Colonic mucosa (tissue), 4 donors: Measurements from ENCODE around the gene RASSF10. TPM values are rescaled to one million over a fixed set of nuclear protein-coding genes. Genes with fewer than 3 reads are reported as not detected.

Source experiments
- DNase-seq: peaks from one replicate; pipeline ENCODE4 v3.0.0-alpha.2; 2020
- H3K27ac ChIP-seq: fragments of 200-600 bp; one replicate; pipeline ENCODE4 v1.8.0; 2021
- H3K27me3 ChIP-seq: fragments of 200-600 bp; one replicate; pipeline ENCODE4 v1.8.0; 2021
- H3K36me3 ChIP-seq: fragments of 200-600 bp; one replicate; pipeline ENCODE4 v1.8.0; 2021
- H3K4me1 ChIP-seq: fragments of 200-600 bp; one replicate; pipeline ENCODE4 v1.8.0; 2021; ENCODE audit warnings: mild to moderate bottlenecking
- H3K4me3 ChIP-seq: fragments of 200-600 bp; one replicate; pipeline ENCODE4 v1.8.0; 2021
- H3K9ac ChIP-seq, 2 donors: one replicate each; pipeline ENCODE4 v1.7.0; 2013; ENCODE audit warnings: control low read depth in 2 of 2, low read depth in 2 of 2, low read length in 2 of 2
- H3K9me3 ChIP-seq: fragments of 200-600 bp; one replicate; pipeline ENCODE4 v1.8.0; 2021
- CTCF ChIP-seq: fragments of 200-600 bp; IDR thresholded peaks from one replicate; pipeline ENCODE4 v1.8.0; 2022; ENCODE audit warnings: antibody characterized with exemption, mild to moderate bottlenecking
- intact Hi-C: fragments of 100-400 bp; cut with DNase I; formaldehyde crosslinking; loops from one replicate; pipeline ENCODE4 v1.14.1; 2022
- total RNA-seq, 2 donors: library from RNA; stranded (reverse); fragmentation: NEBNext Ultra II Directional in 1 of 2; extraction: Animal tissue kit (Norgen Biotek cat#: 25700) in 1 of 2; gene quantifications; one replicate each; pipeline ENCODE4 v1.2.1, GENCODE V29; 2021
- donor health status: healthy.
- donor health status: DM: no; HTN: no; CAD: no.
- donor health status: DM: no; HTN: no; CAD: no.

The RASSF10 gene
- total RNA-seq, 2 donors from 2014 or later: 1.4 to 4.7 TPM

DNA sequence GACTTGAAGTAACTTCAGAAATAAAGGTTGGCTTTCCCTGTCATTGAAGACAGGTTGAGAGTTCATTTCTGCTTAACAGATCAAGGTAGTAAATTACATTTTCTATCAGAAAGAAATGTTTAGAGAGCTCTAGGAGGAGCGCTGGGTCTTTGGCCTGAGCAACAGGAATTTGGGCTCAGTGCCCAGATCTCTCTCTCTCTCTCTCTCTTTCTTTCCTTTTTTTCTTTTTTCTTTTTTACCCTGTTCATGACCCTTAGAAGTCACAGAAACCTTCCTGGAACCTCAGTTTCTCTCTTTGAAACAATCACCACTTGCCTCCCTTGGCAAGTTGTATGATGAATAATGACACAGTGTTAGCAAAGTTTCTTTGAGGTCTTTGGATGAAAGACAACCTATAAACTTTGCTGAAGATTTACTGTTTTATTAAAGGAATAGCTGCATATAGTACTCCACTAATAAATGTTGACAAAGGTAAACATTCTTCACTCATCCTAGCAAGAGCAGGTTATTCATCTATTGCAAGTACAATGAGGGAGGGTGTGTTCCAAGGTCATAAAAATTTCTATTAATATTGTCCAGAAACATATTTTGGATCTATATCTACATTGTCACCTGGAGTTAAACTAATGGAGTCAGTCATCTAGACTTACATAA lies 35.5 kb upstream of the RASSF10 start:
- Histone ChIP-seq H3K27ac (no peak overlapping the region), H3K36me3 (no peaks in the 10 kb centered on the region), H3K9me3 (no peaks in the 10 kb centered on the region), H3K4me1 (no peaks in the 10 kb centered on the region), H3K9ac (no peak overlapping the region), H3K4me3 (no peak overlapping the region), H3K27me3 (no peaks in the 10 kb centered on the region)
- no peak for DNase-seq
- no peak for TF ChIP-seq CTCF
- intact Hi-C loops: no loop called here

DNA sequence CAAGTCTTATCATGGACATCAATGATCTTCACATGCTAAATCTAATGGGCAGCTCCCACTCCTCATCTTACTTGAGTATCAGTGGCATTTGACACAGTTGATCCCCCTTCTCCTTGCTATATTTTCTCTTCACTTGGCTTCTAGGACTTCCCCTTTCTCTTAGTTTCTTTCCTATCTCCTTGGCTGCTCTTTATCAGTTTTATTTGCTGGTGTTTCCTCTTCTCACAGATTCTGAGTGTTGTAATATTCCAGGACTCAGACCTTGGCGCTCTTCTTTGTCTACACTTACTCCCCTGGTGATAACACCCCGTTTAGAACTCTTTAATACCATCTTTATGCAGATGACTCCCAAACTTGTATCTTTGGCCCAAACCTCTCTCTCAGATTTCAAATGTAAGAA lies 33.9 kb upstream of the RASSF10 start:
- H3K4me1 ChIP-seq: no peaks in the 10 kb centered on the region
- H3K27me3 ChIP-seq: no peaks in the 10 kb centered on the region
- no peak for DNase-seq
- H3K4me3 ChIP-seq: no peak overlapping the region
- H3K36me3 ChIP-seq: no peaks in the 10 kb centered on the region
- H3K9ac ChIP-seq: no peak overlapping the region
- intact Hi-C loops: no loop called here
- H3K27ac ChIP-seq: no peak overlapping the region
- no peak for TF ChIP-seq CTCF
- H3K9me3 ChIP-seq: no peaks in the 10 kb centered on the region

DNA sequence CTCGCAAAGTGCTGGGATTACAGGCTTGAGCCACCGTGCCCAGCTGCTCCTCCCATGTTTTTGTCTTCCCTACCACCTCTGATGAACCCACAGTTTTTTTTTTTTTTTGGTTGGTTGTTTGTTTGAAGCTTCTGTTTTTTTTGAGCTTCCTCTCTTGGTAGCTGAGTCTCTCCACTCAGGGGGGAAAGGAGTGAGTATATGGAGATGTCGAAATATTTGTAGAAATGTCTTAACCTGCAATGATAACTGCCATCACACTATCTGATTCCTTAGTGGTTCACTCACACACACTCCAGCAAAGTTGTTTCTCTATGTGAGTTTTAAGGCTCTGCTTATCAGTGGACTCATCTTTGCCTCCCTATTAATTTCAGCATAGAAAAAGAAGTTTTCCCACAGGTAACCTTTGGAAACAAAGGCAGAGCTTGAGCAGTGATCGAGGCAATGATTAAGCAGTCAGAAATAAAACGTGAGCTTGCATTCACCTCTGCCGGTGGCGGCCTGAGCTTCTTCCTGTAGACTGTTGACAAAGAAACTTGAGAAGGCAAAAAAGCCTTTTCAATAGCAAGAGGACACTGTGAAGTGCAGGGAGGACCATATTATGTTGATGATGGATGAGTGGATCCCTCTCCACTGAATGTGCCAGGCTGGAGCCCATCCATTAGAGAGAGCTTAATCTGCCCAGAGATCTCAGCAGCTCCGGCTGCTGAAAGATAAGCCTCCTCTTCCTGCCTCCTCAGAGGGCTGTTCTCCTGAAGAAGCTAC lies 29.0 kb upstream of the RASSF10 start:
- DNase-seq: no peak
- intact Hi-C loops: no loop called here
- Histone ChIP-seq H3K36me3 (no peaks in the 10 kb centered on the region), H3K4me1 (no peaks in the 10 kb centered on the region), H3K9me3 (no peaks in the 10 kb centered on the region), H3K9ac (no peak overlapping the region), H3K4me3 (no peak overlapping the region), H3K27ac (no peak overlapping the region), H3K27me3 (no peaks in the 10 kb centered on the region)
- no peak for TF ChIP-seq CTCF

- H3K4me1 ChIP-seq: no peaks in the 10 kb centered on the region
- no peak overlapping the region for H3K27ac ChIP-seq
- no peak for DNase-seq
- intact Hi-C loops: no loop called here
- TF ChIP-seq CTCF: no peak
- no peaks in the 10 kb centered on the region for H3K9me3 ChIP-seq
- no peak overlapping the region for H3K4me3 ChIP-seq
- no peaks in the 10 kb centered on the region for H3K36me3 ChIP-seq
- H3K9ac ChIP-seq: no peak overlapping the region
- H3K27me3 ChIP-seq: no peaks in the 10 kb centered on the region
Observed at GRCh38 chr11:12981676-12982522, 27.2 kb upstream of the RASSF10 start.

GRCh38 chr11:12983336-12983735 lies 25.8 kb upstream of the RASSF10 start:
- Histone ChIP-seq H3K27ac (no peak overlapping the region), H3K4me1 (no peaks in the 10 kb centered on the region), H3K9me3 (no peaks in the 10 kb centered on the region), H3K9ac (no peak overlapping the region), H3K4me3 (no peak overlapping the region), H3K27me3 (no peaks in the 10 kb centered on the region), H3K36me3 (no peaks in the 10 kb centered on the region)
- no peak for TF ChIP-seq CTCF
- DNase-seq: no peak
- intact Hi-C loops: no loop called here
